Amniotic epithelial cell (primary cell): Measurements from ENCODE around the gene PPTC7.
"Not testable (repeated sequence)": the region's sequence is repeated elsewhere in the genome, so short reads cannot be mapped to it uniquely, and the experiment has no call there.

Experiments
- DNase-seq: peaks from one replicate; pipeline ENCODE4 v3.0.0-alpha.2; 2010; ENCODE audit warnings: low read depth

The PPTC7 gene

GRCh38 chr12:110583137-110584059 lies at the start of gene PPTC7:
Gene PPTC7 (minus strand): TSS chr12:110583318. CDS start chr12:110583031, 287 bp downstream.
- peak; percentile 90 for DNase-seq

- no peak for DNase-seq
These were observed 44.5 kb upstream of the PPTC7 start for GRCh38 chr12:110627500-110628195.

- DNase-seq, result no peak
These were observed 39.5 kb upstream of the PPTC7 start for GRCh38 chr12:110622582-110622981.

GRCh38 chr12:110619534-110619953 lies 36.4 kb upstream of the PPTC7 start:
- DNase-seq, result no peak

- no peak for DNase-seq
These were observed 33.5 kb upstream of the PPTC7 start for GRCh38 chr12:110616471-110617115.

- no peak for DNase-seq
These were observed 32.1 kb upstream of the PPTC7 start for GRCh38 chr12:110615171-110615570.

- peak; percentile 88 for DNase-seq
These were observed 30.9 kb upstream of the PPTC7 start, which contains the start of gene TCTN1 for GRCh38 chr12:110613771-110614684. Gene TCTN1 (plus strand): TSS chr12:110614129. CDS start chr12:110614183, 54 bp downstream.

GRCh38 chr12:110613071-110613770 lies 30.1 kb upstream of the PPTC7 start:
- no peak for DNase-seq

- no peak for DNase-seq
These were observed 23.1 kb upstream of the PPTC7 start for GRCh38 chr12:110606253-110606611.

- DNase-seq, result peak; percentile 41
These were observed 19.1 kb upstream of the PPTC7 start for GRCh38 chr12:110602085-110602814.

GRCh38 chr12:110600254-110600653 lies 17.1 kb upstream of the PPTC7 start:
- DNase-seq, result peak; percentile 75

- DNase-seq, result no peak
These were observed 16.2 kb upstream of the PPTC7 start for GRCh38 chr12:110599334-110599733.

GRCh38 chr12:110597885-110598284 lies 14.8 kb upstream of the PPTC7 start:
- DNase-seq, result no peak

GRCh38 chr12:110592919-110593318 lies 9.8 kb upstream of the PPTC7 start:
- not testable (repeated sequence) for DNase-seq

GRCh38 chr12:110592078-110592477 lies 9.0 kb upstream of the PPTC7 start:
- DNase-seq, result no peak

- no peak for DNase-seq
These were observed 8.4 kb upstream of the PPTC7 start for GRCh38 chr12:110591451-110592051.

- DNase-seq, result peak; percentile 58
These were observed 7.7 kb upstream of the PPTC7 start for GRCh38 chr12:110590806-110591326.

GRCh38 chr12:110590059-110590458 lies 6.9 kb upstream of the PPTC7 start:
- DNase-seq, result no peak

GRCh38 chr12:110587102-110587501 lies 4.0 kb upstream of the PPTC7 start:
- not testable (repeated sequence) for DNase-seq
